HG02763 (cell line): ENCODE results near the gene SORD.
A peak's percentile ranks its signal among the peaks of the same experiment; 100 is the strongest.
"Not testable (repeated sequence)": the region's sequence is repeated elsewhere in the genome, so short reads cannot be mapped to it uniquely, and the experiment has no call there.

Source experiments
- ATAC-seq: cut with Tn5 transposase; IDR thresholded peaks from one replicate; pipeline ENCODE4 v1.9.1; 2021; ENCODE audit warnings: mild to moderate bottlenecking, moderate library complexity; ENCODE audit not compliant: unreplicated experiment

The SORD gene

GRCh38 chr15:45022871-45023658, at the start of gene SORD:
SORD (plus strand) TSS chr15:45023195; CDS start chr15:45023284, 89 bp downstream.
- ATAC-seq: peak; percentile 98

GRCh38 chr15:44976183-44976582, 46.8 kb upstream of the SORD start:
- ATAC-seq: not testable (repeated sequence)

- not testable (repeated sequence) for ATAC-seq
Measured at GRCh38 chr15:44977781-44978180, 45.2 kb upstream of the SORD start.

- ATAC-seq: not testable (repeated sequence)
Measured at GRCh38 chr15:44979617-44980339, 43.2 kb upstream of the SORD start.

- not testable (repeated sequence) for ATAC-seq
Measured at GRCh38 chr15:44984144-44984543, 38.9 kb upstream of the SORD start.

GRCh38 chr15:44986346-44987055, 36.5 kb upstream of the SORD start:
- not testable (repeated sequence) for ATAC-seq

GRCh38 chr15:44987711-44988110, 35.3 kb upstream of the SORD start:
- ATAC-seq: not testable (repeated sequence)

GRCh38 chr15:44988184-44988869, 34.7 kb upstream of the SORD start:
- not testable (repeated sequence) for ATAC-seq

GRCh38 chr15:44988870-44989219, 34.1 kb upstream of the SORD start:
- not testable (repeated sequence) for ATAC-seq

- not testable (repeated sequence) for ATAC-seq
Measured at GRCh38 chr15:44997632-44998031, 25.4 kb upstream of the SORD start.

- no peak for ATAC-seq
Measured at GRCh38 chr15:44999105-44999504, 23.9 kb upstream of the SORD start.

GRCh38 chr15:45001180-45001579, 21.8 kb upstream of the SORD start:
- not testable (repeated sequence) for ATAC-seq

- ATAC-seq: not testable (repeated sequence)
Measured at GRCh38 chr15:45003731-45004410, 19.1 kb upstream of the SORD start.

GRCh38 chr15:45004590-45005175, 18.3 kb upstream of the SORD start:
- ATAC-seq: not testable (repeated sequence)

- ATAC-seq: no peak
Measured at GRCh38 chr15:45009046-45009445, 13.9 kb upstream of the SORD start.

- ATAC-seq: not testable (repeated sequence)
Measured at GRCh38 chr15:45015114-45015513, 7.9 kb upstream of the SORD start.

- ATAC-seq: not testable (repeated sequence)
Measured at GRCh38 chr15:45020222-45020900, 2.6 kb upstream of the SORD start.

- ATAC-seq: not testable (repeated sequence)
Measured at GRCh38 chr15:45020901-45021259, 2.1 kb upstream of the SORD start.

GRCh38 chr15:45021348-45021747, 1.6 kb upstream of the SORD start:
- no peak for ATAC-seq
